Muscle of arm (tissue), 12 donors: Measurements from ENCODE around the gene RAD23B. TPM values are rescaled to one million over a fixed set of nuclear protein-coding genes. Genes with fewer than 3 reads are reported as not detected.

Experiments
- DNase-seq: peaks from one replicate; pipeline ENCODE4 v3.0.0-alpha.2; 2013
- polyA plus RNA-seq, 12 donors: library from polyadenylated mRNA; unstranded; fragments of 120-200 nt; gene quantifications; one replicate each; pipeline ENCODE4 v1.2.1, GENCODE V29; 2013; ENCODE audit not compliant: insufficient read length in 12 of 12

RAD23B gene
- polyA plus RNA-seq, 12 donors, result 124 to 150 (median 137) TPM; not detected in 1

GRCh38 chr9:107263289-107263688, 19.8 kb upstream of the RAD23B start:
- no peak for DNase-seq

- DNase-seq, result no peak
Observed at GRCh38 chr9:107266624-107267368, 16.3 kb upstream of the RAD23B start.

GRCh38 chr9:107268560-107268959, 14.5 kb upstream of the RAD23B start:
- DNase-seq, result no peak

GRCh38 chr9:107269254-107269653, 13.8 kb upstream of the RAD23B start:
- no peak for DNase-seq

GRCh38 chr9:107269681-107270080, 13.4 kb upstream of the RAD23B start:
- no peak for DNase-seq

GRCh38 chr9:107270082-107270481, 13.0 kb upstream of the RAD23B start:
- no peak for DNase-seq

- DNase-seq, result no peak
Observed at GRCh38 chr9:107270580-107270979, 12.5 kb upstream of the RAD23B start.

- DNase-seq, result no peak
Observed at GRCh38 chr9:107273634-107274033, 9.4 kb upstream of the RAD23B start.

GRCh38 chr9:107274096-107274495, 9.0 kb upstream of the RAD23B start:
- DNase-seq, result no peak

GRCh38 chr9:107274953-107275422, 8.1 kb upstream of the RAD23B start:
- DNase-seq, result peak; percentile 58

GRCh38 chr9:107275530-107275929, 7.5 kb upstream of the RAD23B start:
- no peak for DNase-seq

- DNase-seq, result no peak
Observed at GRCh38 chr9:107276966-107277710, 5.9 kb upstream of the RAD23B start.

GRCh38 chr9:107277801-107278200, 5.3 kb upstream of the RAD23B start:
- DNase-seq, result no peak

GRCh38 chr9:107279086-107279485, 4.0 kb upstream of the RAD23B start:
- DNase-seq, result no peak

- DNase-seq, result no peak
Observed at GRCh38 chr9:107280543-107280942, 2.5 kb upstream of the RAD23B start.

- DNase-seq, result no peak
Observed at GRCh38 chr9:107281184-107281583, 1.9 kb upstream of the RAD23B start.

GRCh38 chr9:107281922-107282667, 984 bp upstream of the RAD23B start:
- no peak for DNase-seq

GRCh38 chr9:107283623-107284616, 841 bp downstream of the RAD23B start:
- peak; percentile 63 for DNase-seq

GRCh38 chr9:107284636-107285035, 1.6 kb downstream of the RAD23B start:
- DNase-seq, result no peak

- DNase-seq, result no peak
Observed at GRCh38 chr9:107285286-107285685, 2.2 kb downstream of the RAD23B start.

GRCh38 chr9:107286057-107286456, 3.0 kb downstream of the RAD23B start:
- DNase-seq, result no peak
